Fibroblast of lung (primary cell): ENCODE results near the gene FBXL13. TPM values are rescaled to one million over a fixed set of nuclear protein-coding genes. Genes with fewer than 3 reads are reported as not detected.
"Not testable (repeated sequence)": the region's sequence is repeated elsewhere in the genome, so short reads cannot be mapped to it uniquely, and the experiment has no call there.

Source experiments
- DNase-seq, 2 donors: peaks; one replicate each; pipeline versions ENCODE4 v3.0.0 to v3.0.0-alpha.2; 2010; ENCODE audit warnings: low read depth in 2 of 2
- H2AFZ ChIP-seq: 2 replicates; pipeline ENCODE4 v1.5.1; 2012; ENCODE audit warnings: low read length, control low read depth, inconsistent platforms
- H3K27ac ChIP-seq: 2 replicates; pipeline ENCODE4 v1.5.1; 2011; ENCODE audit warnings: low read length, control low read depth; ENCODE audit not compliant: insufficient read depth
- H3K27me3 ChIP-seq: 2 replicates; pipeline ENCODE4 v1.5.1; 2011; ENCODE audit warnings: mild to moderate bottlenecking, low read length; ENCODE audit not compliant: control insufficient read depth, insufficient read depth
- H3K36me3 ChIP-seq: 2 replicates; pipeline ENCODE4 v1.5.1; 2011; ENCODE audit warnings: low read length; ENCODE audit not compliant: control insufficient read depth, insufficient read depth
- H3K4me1 ChIP-seq: 2 replicates; pipeline ENCODE4 v1.5.1; 2011; ENCODE audit warnings: low read length; ENCODE audit not compliant: control insufficient read depth, insufficient read depth; ENCODE audit errors: extremely low read depth
- H3K4me2 ChIP-seq: 2 replicates; pipeline ENCODE4 v1.5.1; 2011; ENCODE audit warnings: low read length, control low read depth; ENCODE audit not compliant: insufficient read depth; ENCODE audit errors: extremely low read depth
- H3K4me3 ChIP-seq, 4 experiments: fragments of 200-600 bp in 1 of 4; sonication (generic) in 1 of 4; replicated peaks in 1 of 4; 2 replicates each; pipeline ENCODE4 v1.5.1; 2011 to 2016; ENCODE audit warnings: low read length in 4 of 4, low read depth in 3 of 4, mild to moderate bottlenecking in 3 of 4, control low read depth in 2 of 4, inconsistent platforms in 1 of 4, mixed read lengths in 1 of 4; ENCODE audit not compliant: insufficient read depth in 1 of 4; ENCODE audit errors: control extremely low read depth in 1 of 4
- H3K79me2 ChIP-seq: 2 replicates; pipeline ENCODE4 v1.5.1; 2012; ENCODE audit warnings: mild to moderate bottlenecking, low read length, inconsistent platforms; ENCODE audit not compliant: control insufficient read depth, insufficient read depth
- H3K9ac ChIP-seq: 2 replicates; pipeline ENCODE4 v1.5.1; 2011; ENCODE audit warnings: mild to moderate bottlenecking, low read length, control low read depth; ENCODE audit not compliant: insufficient read depth
- H3K9me3 ChIP-seq: 2 replicates; pipeline ENCODE4 v1.5.1; 2012; ENCODE audit warnings: low read depth, low read length; ENCODE audit not compliant: control insufficient read depth, insufficient read depth
- H4K20me1 ChIP-seq: 2 replicates; pipeline ENCODE4 v1.5.1; 2011; ENCODE audit warnings: low read length; ENCODE audit not compliant: control insufficient read depth, insufficient read depth; ENCODE audit errors: extremely low read depth
- EZH2 ChIP-seq: IDR thresholded peaks from 2 replicates; pipeline ENCODE4 v1.5.1; 2012; ENCODE audit warnings: low read length, control low read depth, mild to moderate bottlenecking; ENCODE audit errors: missing control alignments
- polyA plus RNA-seq, 2 donors: library from polyadenylated mRNA; depleted of rRNA in 1 of 2; stranded (reverse) in 1 of 2; unstranded in 1 of 2; fragments of >200 nt; gene quantifications; 2 replicates each; pipeline ENCODE4 v1.2.1, GENCODE V29; 2011 to 2012; ENCODE audit warnings: missing spikeins in 1 of 2
- total RNA-seq: library from RNA; depleted of rRNA; stranded (reverse); fragments of >200 nt; gene quantifications from 2 replicates; pipeline ENCODE4 v1.2.1, GENCODE V29; 2014
- TF ChIP-seq, protein P1 (sequence below), 2 donors: IDR thresholded peaks in 1 of 2; conservative IDR thresholded peaks in 1 of 2; 1 replicate in 1 of 2; 2 replicates in 1 of 2; pipeline ENCODE4 v1.5.1; 2011 to 2012; ENCODE audit warnings: low read length in 2 of 2, control low read depth in 1 of 2, inconsistent platforms in 1 of 2, low read depth in 1 of 2, mild to moderate bottlenecking in 1 of 2

The FBXL13 gene
- total and polyA plus RNA-seq, 2 donors (not counting 1 experiment from before 2014, with no cell fraction given) = 0.41 to 0.66 TPM

DNA sequence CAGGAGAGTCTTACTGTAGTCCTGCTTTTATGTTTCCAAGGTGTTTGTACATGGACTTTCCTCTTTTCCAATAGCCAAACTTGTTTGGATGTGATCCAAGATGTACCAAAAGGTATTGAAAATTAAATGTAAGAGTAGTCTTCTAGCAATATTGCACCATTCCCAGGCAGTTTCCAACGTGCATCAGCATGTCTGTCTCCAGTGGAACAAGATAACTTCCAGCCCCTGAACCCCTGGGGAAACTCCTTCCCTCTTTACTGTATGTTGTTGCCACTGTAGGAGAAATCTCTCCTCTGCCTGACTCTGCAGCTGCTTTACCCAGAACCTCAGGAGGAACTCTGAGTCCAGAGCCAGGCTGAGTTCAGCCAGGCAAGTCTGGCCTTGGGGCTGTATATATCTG is 18.8 kb upstream of the FBXL13 start:
- no peaks in the 10 kb centered on the region for H3K79me2 ChIP-seq
- no peaks in the 10 kb centered on the region for H3K4me1 ChIP-seq
- no peaks in the 10 kb centered on the region for H3K27me3 ChIP-seq
- no peak overlapping the region for H3K9ac ChIP-seq
- TF ChIP-seq, protein P1, sequence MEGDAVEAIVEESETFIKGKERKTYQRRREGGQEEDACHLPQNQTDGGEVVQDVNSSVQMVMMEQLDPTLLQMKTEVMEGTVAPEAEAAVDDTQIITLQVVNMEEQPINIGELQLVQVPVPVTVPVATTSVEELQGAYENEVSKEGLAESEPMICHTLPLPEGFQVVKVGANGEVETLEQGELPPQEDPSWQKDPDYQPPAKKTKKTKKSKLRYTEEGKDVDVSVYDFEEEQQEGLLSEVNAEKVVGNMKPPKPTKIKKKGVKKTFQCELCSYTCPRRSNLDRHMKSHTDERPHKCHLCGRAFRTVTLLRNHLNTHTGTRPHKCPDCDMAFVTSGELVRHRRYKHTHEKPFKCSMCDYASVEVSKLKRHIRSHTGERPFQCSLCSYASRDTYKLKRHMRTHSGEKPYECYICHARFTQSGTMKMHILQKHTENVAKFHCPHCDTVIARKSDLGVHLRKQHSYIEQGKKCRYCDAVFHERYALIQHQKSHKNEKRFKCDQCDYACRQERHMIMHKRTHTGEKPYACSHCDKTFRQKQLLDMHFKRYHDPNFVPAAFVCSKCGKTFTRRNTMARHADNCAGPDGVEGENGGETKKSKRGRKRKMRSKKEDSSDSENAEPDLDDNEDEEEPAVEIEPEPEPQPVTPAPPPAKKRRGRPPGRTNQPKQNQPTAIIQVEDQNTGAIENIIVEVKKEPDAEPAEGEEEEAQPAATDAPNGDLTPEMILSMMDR (conservative IDR thresholded peaks at IDR 0.05 in 1 of 2, IDR thresholded peaks at IDR 0.05 in 1 of 2; ENCODE audit: low read depth in 1 of 2, low read length in 2 of 2) = no peak
- no peak for TF ChIP-seq EZH2
- H3K4me3 ChIP-seq = no peak overlapping the region
- H3K36me3 ChIP-seq = peaks cover 2% of the 10 kb centered on the region
- no peak overlapping the region for H3K4me2 ChIP-seq
- H2AFZ ChIP-seq = no peak overlapping the region
- H3K9me3 ChIP-seq = no peaks in the 10 kb centered on the region
- H3K27ac ChIP-seq = no peak overlapping the region
- DNase-seq = no peak
- H4K20me1 ChIP-seq = no peaks in the 10 kb centered on the region

DNA sequence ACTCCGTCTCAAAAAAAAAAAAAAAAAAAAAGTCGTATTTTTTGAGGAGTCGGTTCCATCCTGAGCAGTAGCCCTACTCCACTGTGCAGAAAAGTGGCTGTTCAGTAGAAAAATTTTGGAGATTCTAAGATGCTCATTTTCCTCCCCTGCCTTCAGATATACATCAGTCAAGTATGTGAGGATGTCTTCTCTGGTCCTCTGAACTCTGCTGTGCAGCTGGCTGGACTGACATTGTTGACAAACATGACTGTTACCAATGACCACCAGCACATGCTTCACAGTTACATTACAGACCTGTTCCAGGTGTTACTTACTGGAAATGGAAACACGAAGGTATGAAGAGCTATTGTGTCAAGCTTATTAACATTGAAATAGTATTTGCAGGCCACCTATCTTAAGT is 17.7 kb upstream of the FBXL13 start:
- not testable (repeated sequence) for H4K20me1 ChIP-seq, H3K4me1 ChIP-seq, H3K27me3 ChIP-seq

DNA sequence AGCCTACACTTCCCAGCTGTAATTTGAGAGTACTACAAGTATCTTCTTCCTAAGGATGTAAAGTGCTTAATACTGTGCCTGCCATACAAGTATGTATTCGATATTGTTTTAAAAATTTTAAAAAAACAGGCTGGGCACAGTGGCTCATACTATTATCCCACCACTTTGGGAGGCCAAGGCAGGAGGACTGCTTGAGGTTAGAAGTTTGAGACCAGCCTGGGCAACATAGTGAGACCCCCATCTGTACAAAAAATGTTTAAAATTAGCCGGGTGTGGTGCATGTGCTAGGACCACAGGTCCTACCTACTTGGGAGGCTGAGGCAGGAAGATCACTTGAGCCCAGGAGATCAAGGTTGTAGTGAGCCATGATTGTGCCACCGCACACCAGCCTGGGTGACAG is 8.6 kb upstream of the FBXL13 start:
- DNase-seq = no peak
- no peak overlapping the region for H2AFZ ChIP-seq
- no peak overlapping the region for H3K4me3 ChIP-seq
- H3K4me1 ChIP-seq = no peaks in the 10 kb centered on the region
- H3K27me3 ChIP-seq = no peaks in the 10 kb centered on the region
- H3K9me3 ChIP-seq = no peaks in the 10 kb centered on the region
- H3K79me2 ChIP-seq = peaks cover under 1% of the 10 kb centered on the region
- no peaks in the 10 kb centered on the region for H4K20me1 ChIP-seq
- no peak for TF ChIP-seq EZH2
- TF ChIP-seq, protein P1 (conservative IDR thresholded peaks at IDR 0.05 in 1 of 2, IDR thresholded peaks at IDR 0.05 in 1 of 2; ENCODE audit: low read depth in 1 of 2, low read length in 2 of 2) = no peak
- H3K4me2 ChIP-seq = no peak overlapping the region
- H3K36me3 ChIP-seq = peaks cover 3% of the 10 kb centered on the region
- H3K9ac ChIP-seq = no peak overlapping the region
- H3K27ac ChIP-seq = no peak overlapping the region

More for the DNA sequence above, 17.7 kb upstream of the FBXL13 start:
- H3K36me3 ChIP-seq, H3K27ac ChIP-seq, H3K9ac ChIP-seq, H3K4me2 ChIP-seq, H3K4me3 ChIP-seq, H3K9me3 ChIP-seq, H2AFZ ChIP-seq, H3K79me2 ChIP-seq, DNase-seq: not testable (repeated sequence)
